WERI-Rb-1 (cell line): Measurements from ENCODE around the gene DNAH3.
"Not testable (repeated sequence)": the region's sequence is repeated elsewhere in the genome, so short reads cannot be mapped to it uniquely, and the experiment has no call there.

Experiments
- DNase-seq: peaks from one replicate; pipeline ENCODE4 v3.0.0-alpha.2; 2020
- H3K27ac ChIP-seq: fragments of 250-450 bp; sonication (Bioruptor Pico); 2 replicates; pipeline ENCODE4 v1.5.1; 2020; ENCODE audit warnings: mild to moderate bottlenecking, moderate library complexity
- H3K27me3 ChIP-seq: fragments of 250-450 bp; sonication (Bioruptor Pico); 2 replicates; pipeline ENCODE4 v1.5.1; 2021; ENCODE audit warnings: mild to moderate bottlenecking, low read depth, moderate library complexity; ENCODE audit not compliant: insufficient read depth, severe bottlenecking
- H3K36me3 ChIP-seq: fragments of 250-450 bp; sonication (Bioruptor Pico); 2 replicates; pipeline ENCODE4 v1.5.1; 2020; ENCODE audit warnings: mild to moderate bottlenecking, moderate library complexity
- H3K4me3 ChIP-seq: 2 replicates; pipeline ENCODE4 v1.5.1; 2011; ENCODE audit warnings: low read depth, mild to moderate bottlenecking, control low read depth, low read length
- H3K9me3 ChIP-seq: fragments of 250-450 bp; sonication (Bioruptor Pico); 2 replicates; pipeline ENCODE4 v1.5.1; 2021; ENCODE audit warnings: mild to moderate bottlenecking, moderate library complexity; ENCODE audit not compliant: severe bottlenecking
- CTCF ChIP-seq: IDR thresholded peaks from 2 replicates; pipeline ENCODE4 v1.5.1; 2011; ENCODE audit warnings: low read depth, mild to moderate bottlenecking, control low read depth, inconsistent platforms, low read length

The DNAH3 gene

GRCh38 chr16:21100447-21100846 is 50.2 kb downstream of the DNAH3 start:
- TF ChIP-seq CTCF: no peak
- no peak for DNase-seq
- Histone ChIP-seq H3K27me3 (no peaks in the 10 kb centered on the region), H3K9me3 (no peaks in the 10 kb centered on the region), H3K27ac (no peak overlapping the region), H3K36me3 (no peaks in the 10 kb centered on the region), H3K4me3 (no peak overlapping the region)

- H3K9me3 ChIP-seq: no peaks in the 10 kb centered on the region
- no peak overlapping the region for H3K27ac ChIP-seq
- no peak overlapping the region for H3K4me3 ChIP-seq
- H3K27me3 ChIP-seq: no peaks in the 10 kb centered on the region
- no peak for DNase-seq
- no peak for TF ChIP-seq CTCF
- no peaks in the 10 kb centered on the region for H3K36me3 ChIP-seq
These were observed 53.5 kb downstream of the DNAH3 start for GRCh38 chr16:21097151-21097550.

- H3K27ac ChIP-seq, H3K4me3 ChIP-seq, H3K27me3 ChIP-seq, H3K9me3 ChIP-seq, H3K36me3 ChIP-seq, DNase-seq: not testable (repeated sequence)
These were observed 55.9 kb downstream of the DNAH3 start for GRCh38 chr16:21094719-21095118.

- Histone ChIP-seq H3K4me3 (no peak overlapping the region), H3K9me3 (no peaks in the 10 kb centered on the region), H3K36me3 (no peaks in the 10 kb centered on the region), H3K27me3 (no peaks in the 10 kb centered on the region), H3K27ac (no peak overlapping the region)
- TF ChIP-seq CTCF: no peak
- no peak for DNase-seq
These were observed 57.7 kb downstream of the DNAH3 start for GRCh38 chr16:21092951-21093350.

- no peaks in the 10 kb centered on the region for H3K36me3 ChIP-seq
- H3K4me3 ChIP-seq: no peak overlapping the region
- H3K27me3 ChIP-seq: no peaks in the 10 kb centered on the region
- no peaks in the 10 kb centered on the region for H3K9me3 ChIP-seq
- no peak for TF ChIP-seq CTCF
- no peak overlapping the region for H3K27ac ChIP-seq
- no peak for DNase-seq
These were observed 61.8 kb downstream of the DNAH3 start for GRCh38 chr16:21088646-21089538.

GRCh38 chr16:21088143-21088542 is 62.5 kb downstream of the DNAH3 start:
- Histone ChIP-seq H3K4me3 (no peak overlapping the region), H3K9me3 (no peaks in the 10 kb centered on the region), H3K36me3 (no peaks in the 10 kb centered on the region), H3K27ac (no peak overlapping the region), H3K27me3 (no peaks in the 10 kb centered on the region)
- TF ChIP-seq CTCF: no peak
- no peak for DNase-seq
